Urothelium cell line (cell line): ENCODE results near the gene TIMM23.

ENCODE experiments used
- DNase-seq: peaks from one replicate; pipeline ENCODE4 v3.0.0; 2011; ENCODE audit warnings: low spot score, mixed read lengths
- FAIRE-seq: peaks from 2 replicates; lab custom pipeline; 2011; peaks lifted over from hg19 to GRCh38; lab: Jason Lieb, UNC

TIMM23 gene

GRCh38 chr10:46052057-46052790 is 79.9 kb downstream of the TIMM23 start:
- no peak for DNase-seq
- FAIRE-seq: no peak

DNA sequence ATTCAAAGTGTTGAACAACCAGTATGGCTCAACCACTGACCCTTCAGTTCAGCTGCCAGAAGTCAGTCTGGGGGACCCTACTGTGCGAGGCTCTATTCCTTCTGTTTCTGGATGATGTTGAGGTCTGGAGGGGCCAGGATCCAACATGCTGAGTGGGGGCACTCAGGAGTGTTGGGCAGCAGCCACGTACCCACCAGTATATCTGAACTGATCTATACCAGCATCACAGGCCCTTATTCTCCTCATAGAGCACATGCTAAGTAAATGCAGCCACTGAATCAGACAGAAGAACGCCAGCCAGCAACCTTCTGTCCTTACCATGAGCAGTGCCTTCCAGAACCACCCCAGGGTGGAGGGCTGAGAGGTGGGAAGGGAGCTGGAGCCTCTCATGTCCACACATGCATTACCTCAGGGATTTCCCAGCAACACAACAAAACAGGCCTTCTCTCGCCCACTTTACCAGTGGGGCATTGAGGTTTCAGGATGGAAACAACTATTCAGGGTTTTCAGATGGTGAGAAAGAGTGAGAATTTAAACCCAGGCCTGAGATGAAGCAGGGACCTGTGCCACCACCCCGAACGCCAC is 80.6 kb downstream of the TIMM23 start:
- DNase-seq (no peak), FAIRE-seq (no peak)
